Ascending aorta (tissue), 2 donors: ENCODE measurements around the gene CASP3. TPM values are rescaled to one million over a fixed set of nuclear protein-coding genes. Genes with fewer than 3 reads are reported as not detected.

Source experiments
- DNase-seq, 2 donors: peaks; one replicate each; pipeline ENCODE4 v3.0.0-alpha.2; 2019; ENCODE audit warnings: low spot score in 2 of 2
- H3K27ac ChIP-seq, 2 donors: fragments of 200-600 bp; sonication (generic); one replicate each; pipeline ENCODE4 v1.5.1; 2016 to 2017; ENCODE audit warnings: mild to moderate bottlenecking in 1 of 2
- H3K27me3 ChIP-seq: fragments of 200-600 bp; sonication (generic); one replicate; pipeline ENCODE4 v1.5.1; 2017
- H3K36me3 ChIP-seq, 2 donors: fragments of 200-600 bp; sonication (generic); one replicate each; pipeline ENCODE4 v1.5.1; 2016
- H3K4me1 ChIP-seq, 2 donors: fragments of 200-600 bp; sonication (generic); one replicate each; pipeline ENCODE4 v1.5.1; 2016 to 2017; ENCODE audit warnings: mild to moderate bottlenecking in 1 of 2
- H3K4me3 ChIP-seq, 2 donors: fragments of 200-600 bp; sonication (generic); one replicate each; pipeline ENCODE4 v1.5.1; 2016 to 2017; ENCODE audit warnings: mild to moderate bottlenecking in 1 of 2
- H3K9me3 ChIP-seq, 2 donors: fragments of 200-600 bp; sonication (generic); one replicate each; pipeline ENCODE4 v1.5.1; 2016
- intact Hi-C: fragments of 100-400 bp; cut with DNase I; formaldehyde crosslinking; loops from one replicate; pipeline ENCODE4 v1.15.1; 2023
- total RNA-seq: library from RNA; depleted of rRNA; stranded (reverse); fragments of >200 nt; gene quantifications from one replicate; pipeline ENCODE4 v1.1.0, GENCODE V29; 2016
- TF ChIP-seq, protein P1 (sequence below), 3 experiments: fragments of 200-600 bp in 2 of 3; fragments of 450-650 bp in 1 of 3; sonication (generic) in 2 of 3; IDR thresholded peaks; one replicate each; pipeline ENCODE4 v1.5.1; 2016 to 2019; ENCODE audit warnings: antibody characterized with exemption in 3 of 3, mild to moderate bottlenecking in 1 of 3, moderate library complexity in 1 of 3

Gene CASP3
- total RNA-seq, 1 donor from 2014 or later: 1.5 TPM

DNA sequence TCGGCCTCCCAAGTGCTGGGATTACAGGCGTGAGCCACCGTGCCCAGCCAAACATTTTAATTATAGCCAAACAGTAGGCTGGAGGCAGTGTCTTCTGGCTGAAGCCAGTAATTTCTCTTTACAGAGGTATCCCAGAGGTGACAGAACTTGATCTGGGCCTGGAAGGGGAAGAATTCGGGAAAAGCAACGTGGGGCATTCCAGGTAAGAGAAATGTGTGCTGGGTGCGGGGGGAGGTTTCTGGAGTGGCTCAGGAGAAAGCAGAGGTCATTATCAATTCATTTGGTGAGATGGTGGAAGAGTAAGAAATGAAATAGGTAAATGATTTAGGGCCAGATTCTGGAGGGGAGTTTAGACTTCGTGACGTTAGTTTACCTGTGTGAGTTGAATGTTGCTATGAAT, 2.7 kb upstream of the CASP3 start:
- Histone ChIP-seq H3K4me3 (no peak overlapping the region), H3K4me1 (peaks cover 9 to 23% of the 10 kb centered on the region in 2 donors), H3K36me3 (no peaks in the 10 kb centered on the region), H3K9me3 (no peaks in the 10 kb centered on the region), H3K27me3 (no peaks in the 10 kb centered on the region), H3K27ac (no peak overlapping the region)
- intact Hi-C loops: loop anchor here (5.0 kb wide), 2 partner anchors 475 to 1210 kb away; partner anchors contain the start of gene CDKN2AIP
- TF ChIP-seq, protein P1, sequence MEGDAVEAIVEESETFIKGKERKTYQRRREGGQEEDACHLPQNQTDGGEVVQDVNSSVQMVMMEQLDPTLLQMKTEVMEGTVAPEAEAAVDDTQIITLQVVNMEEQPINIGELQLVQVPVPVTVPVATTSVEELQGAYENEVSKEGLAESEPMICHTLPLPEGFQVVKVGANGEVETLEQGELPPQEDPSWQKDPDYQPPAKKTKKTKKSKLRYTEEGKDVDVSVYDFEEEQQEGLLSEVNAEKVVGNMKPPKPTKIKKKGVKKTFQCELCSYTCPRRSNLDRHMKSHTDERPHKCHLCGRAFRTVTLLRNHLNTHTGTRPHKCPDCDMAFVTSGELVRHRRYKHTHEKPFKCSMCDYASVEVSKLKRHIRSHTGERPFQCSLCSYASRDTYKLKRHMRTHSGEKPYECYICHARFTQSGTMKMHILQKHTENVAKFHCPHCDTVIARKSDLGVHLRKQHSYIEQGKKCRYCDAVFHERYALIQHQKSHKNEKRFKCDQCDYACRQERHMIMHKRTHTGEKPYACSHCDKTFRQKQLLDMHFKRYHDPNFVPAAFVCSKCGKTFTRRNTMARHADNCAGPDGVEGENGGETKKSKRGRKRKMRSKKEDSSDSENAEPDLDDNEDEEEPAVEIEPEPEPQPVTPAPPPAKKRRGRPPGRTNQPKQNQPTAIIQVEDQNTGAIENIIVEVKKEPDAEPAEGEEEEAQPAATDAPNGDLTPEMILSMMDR (IDR thresholded peaks at IDR 0.05): no peak
- DNase-seq: no peak

DNA sequence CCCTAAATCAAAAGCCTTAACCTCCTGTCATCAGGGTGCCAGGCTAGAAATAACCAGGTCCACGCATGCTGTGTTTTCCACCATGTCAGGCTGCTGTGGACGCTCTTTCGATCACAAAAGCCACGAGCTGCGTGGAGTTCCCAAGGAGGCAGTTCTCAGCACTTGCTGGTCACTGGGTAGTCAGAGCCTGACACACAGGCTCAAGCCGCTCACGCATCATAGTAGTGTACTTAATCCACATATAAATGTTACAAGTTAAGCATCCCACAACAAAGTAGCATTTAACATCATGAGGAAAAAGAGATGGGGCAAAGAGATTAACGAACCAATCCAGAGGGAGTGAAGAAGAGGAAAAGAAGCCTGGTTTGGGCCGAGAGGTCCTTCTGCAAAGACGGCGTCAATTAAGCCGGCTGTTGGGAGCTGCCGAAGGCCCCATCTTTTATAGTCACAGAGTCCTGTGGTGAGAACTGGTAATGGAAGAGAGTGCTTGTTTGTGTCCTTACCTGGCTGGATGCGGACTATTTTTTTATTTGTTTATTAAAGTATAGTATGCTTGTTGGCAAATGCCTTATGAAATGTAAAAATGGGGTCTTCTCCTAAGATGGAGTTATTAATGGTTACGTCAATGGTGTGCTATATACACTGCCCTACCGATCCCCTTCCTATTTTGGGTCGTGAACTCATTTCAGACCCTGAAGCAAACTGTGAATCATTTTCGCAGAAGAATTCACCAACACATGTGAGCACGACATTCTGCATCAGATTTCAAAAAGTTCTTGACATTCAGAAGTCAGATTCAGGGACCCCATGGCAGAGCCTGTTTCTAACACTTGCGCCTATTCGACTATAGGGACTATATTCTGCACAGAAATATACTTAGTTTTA, 966 bp upstream of the CASP3 start:
- Histone ChIP-seq H3K9me3 (no peaks in the 10 kb centered on the region), H3K4me1 (peaks cover 9 to 35% of the 10 kb centered on the region in 2 donors), H3K36me3 (peaks cover 4% of the 10 kb centered on the region in 2 donors), H3K4me3 (peak overlapping the region; percentile 88 to 100), H3K27ac (peak overlapping the region; percentile 92 to 100), H3K27me3 (no peaks in the 10 kb centered on the region)
- DNase-seq: peak in 1 of 2 donors; percentile 66
- TF ChIP-seq, protein P1 (IDR thresholded peaks at IDR 0.05): no peak
- intact Hi-C loops: loop anchor here (1.0 to 10.0 kb wide), 12 partner anchors 82 to 1545 kb away; partner anchors contain the start of genes ACSL1, CDKN2AIP, CENPU and CYP4V2

DNA sequence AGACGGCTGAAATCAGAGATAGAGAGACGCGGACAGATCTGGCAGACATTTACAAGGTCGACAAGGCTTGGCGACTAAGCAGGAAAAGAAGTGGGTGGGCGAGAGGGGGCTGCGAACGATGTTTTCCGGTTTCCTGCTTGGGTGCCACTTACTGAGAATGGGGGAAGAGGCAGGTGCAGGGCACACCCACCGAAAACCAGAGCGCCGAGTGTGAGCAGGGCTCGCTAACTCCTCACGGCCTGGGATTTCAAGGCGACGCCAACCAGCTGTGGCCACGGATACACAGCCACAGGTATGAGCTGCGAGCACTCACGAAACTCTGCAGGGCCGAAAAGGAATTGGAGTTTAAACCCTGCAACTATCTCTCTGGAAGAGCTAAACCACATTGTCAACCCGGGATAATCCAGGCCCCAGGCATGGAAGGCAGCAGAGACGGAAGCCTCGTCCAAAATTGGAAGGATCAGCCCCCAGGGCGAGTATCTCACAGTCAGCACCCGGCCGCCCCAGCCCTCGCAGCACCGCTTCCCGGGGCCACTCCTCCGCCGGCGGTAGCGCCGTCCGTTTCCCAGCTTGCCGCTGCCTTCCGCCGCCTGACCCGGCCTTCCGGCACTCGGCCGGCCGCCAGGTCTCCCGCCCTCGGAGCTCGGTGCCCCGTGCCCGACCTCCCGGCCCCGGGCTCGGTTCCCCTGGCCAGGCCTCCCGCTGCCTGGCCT, 778 bp downstream of the CASP3 start:
- peak overlapping the region; percentile 100 for H3K27ac ChIP-seq
- H3K4me3 ChIP-seq: peak overlapping the region; percentile 88 to 100
- DNase-seq: peak in 1 of 2 donors; percentile 79
- TF ChIP-seq, protein P1 (IDR thresholded peaks at IDR 0.05): no peak
- peaks cover 9 to 47% of the 10 kb centered on the region in 2 donors for H3K4me1 ChIP-seq
- intact Hi-C loops: loop anchor here (1.0 to 10.0 kb wide), 10 partner anchors 84 to 1546 kb away; partner anchors contain the start of genes ACSL1, CENPU, CYP4V2 and IRF2
- H3K27me3 ChIP-seq: no peaks in the 10 kb centered on the region
- H3K9me3 ChIP-seq: no peaks in the 10 kb centered on the region
- H3K36me3 ChIP-seq: peaks cover 4% of the 10 kb centered on the region in 2 donors

DNA sequence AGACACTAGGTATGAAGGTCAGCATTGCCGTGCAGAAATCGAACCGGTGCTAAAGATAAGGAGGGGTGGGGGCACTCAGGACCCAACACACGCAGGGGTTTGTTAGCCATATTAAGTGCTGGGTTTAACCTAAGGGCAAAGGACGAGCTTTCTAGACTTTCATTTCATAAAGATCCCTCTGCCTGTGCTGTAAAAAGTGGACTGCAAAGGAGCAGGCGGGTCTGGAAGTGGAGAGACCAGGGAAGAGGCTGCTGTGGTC, 1.3 kb downstream of the CASP3 start:
- Histone ChIP-seq H3K27ac (peak overlapping the region; percentile 100), H3K4me3 (peak overlapping the region; percentile 88 to 100), H3K36me3 (peaks cover 4% of the 10 kb centered on the region in 2 donors), H3K4me1 (peaks cover 9 to 47% of the 10 kb centered on the region in 2 donors), H3K9me3 (no peaks in the 10 kb centered on the region), H3K27me3 (no peaks in the 10 kb centered on the region)
- no peak for DNase-seq
- intact Hi-C loops: loop anchor here (2.0 to 10.0 kb wide), 7 partner anchors 84 to 1547 kb away; partner anchors contain the start of genes ACSL1, CENPU and CYP4V2
- TF ChIP-seq, protein P1 (IDR thresholded peaks at IDR 0.05): no peak

DNA sequence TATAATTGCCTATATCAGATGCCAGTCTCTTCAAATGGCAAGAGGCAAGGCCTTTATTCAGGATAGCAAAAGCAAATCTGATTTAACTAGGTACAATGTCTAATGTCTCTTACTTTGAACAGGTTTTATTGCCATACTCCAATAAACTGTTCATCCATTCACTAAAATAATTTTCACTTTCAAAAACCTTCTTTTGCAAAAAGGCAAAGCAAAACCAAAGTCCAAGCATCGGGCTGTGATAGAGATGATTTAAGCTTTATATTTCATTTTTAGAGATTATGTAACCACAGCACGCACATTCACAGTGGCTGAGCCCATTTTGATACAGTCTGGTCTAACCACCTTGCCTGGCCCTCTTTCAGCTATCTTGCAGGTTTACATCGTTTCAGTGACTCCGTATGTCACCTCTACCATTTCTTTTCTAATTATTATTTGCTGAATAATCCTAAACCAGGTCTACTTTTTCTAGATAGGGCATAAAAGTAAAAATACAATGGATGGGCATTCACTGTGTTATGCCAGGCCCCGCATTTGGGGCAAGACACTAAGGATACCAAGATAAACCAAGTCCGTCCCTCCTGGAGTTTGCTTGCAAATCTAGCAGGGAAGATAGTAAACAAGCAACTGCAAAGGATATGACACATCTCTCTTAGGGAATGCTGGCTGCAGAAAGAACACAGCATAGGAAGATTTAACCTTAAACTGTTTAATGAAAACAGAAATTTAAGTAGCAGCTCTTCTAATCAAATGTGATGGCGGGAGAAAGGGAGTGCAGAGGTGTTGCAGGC, 1.8 kb downstream of the CASP3 start:
- H3K27me3 ChIP-seq: no peaks in the 10 kb centered on the region
- TF ChIP-seq, protein P1 (IDR thresholded peaks at IDR 0.05): no peak
- intact Hi-C loops: loop anchor here (2.0 to 10.0 kb wide), 7 partner anchors 85 to 1547 kb away; partner anchors contain the start of genes ACSL1, CENPU and CYP4V2
- peak overlapping the region; percentile 88 to 100 for H3K4me3 ChIP-seq
- H3K27ac ChIP-seq: peak overlapping the region; percentile 100
- DNase-seq: no peak
- H3K4me1 ChIP-seq: peaks cover 9 to 47% of the 10 kb centered on the region in 2 donors
- H3K36me3 ChIP-seq: peaks cover 4% of the 10 kb centered on the region in 2 donors
- H3K9me3 ChIP-seq: no peaks in the 10 kb centered on the region
